Measurements from ENCODE around the gene SCRN2. TPM values are rescaled to one million over a fixed set of nuclear protein-coding genes. Genes with fewer than 3 reads are reported as not detected.

SCRN2 gene
- total and polyA plus RNA-seq, 2 of the 8 experiments (the other 6 are each of a cell fraction or from before 2014, with no cell fraction given) = 24.4 to 42.3 TPM

- no peak overlapping the region for H2BK12ac ChIP-seq (ENCODE audit: low read depth, low read length)
- H2BK5ac ChIP-seq (ENCODE audit: low read depth, low read length) = no peak overlapping the region
- no peak overlapping the region for H2BK15ac ChIP-seq (ENCODE audit: low read length)
- no peak for FAIRE-seq
- H3K14ac ChIP-seq (ENCODE audit: insufficient read length) = no peak overlapping the region
- no peak overlapping the region for H4K8ac ChIP-seq (ENCODE audit: extremely low read depth, insufficient read depth, low read length)
- H3K4me3 ChIP-seq (ENCODE audit: extremely low read depth in 1 of 4, insufficient read depth in 2 of 4, low read depth in 3 of 4, low read length in 4 of 4) = no peak overlapping the region
- CTCF ChIA-PET (ENCODE audit: partially characterized antibody) = interaction anchor here (1.2 to 33.0 kb wide), 3 partner anchors 17 to 87 kb away, joined by 3 to 1206 read pairs (median 373); partner anchors contain the start of genes SCRN2, SP2 and SP6
- H3K36me3 ChIP-seq (ENCODE audit: control insufficient read depth in 2 of 4, insufficient read depth in 4 of 4, low read length in 3 of 4) = no peaks in the 10 kb centered on the region
- WGBS, 2 experiments (ENCODE audit: extremely low coverage in 1 of 2, insufficient coverage in 1 of 2, insufficient read length in 1 of 2, insufficient replicate concordance in 2 of 2, low coverage in 1 of 2, low lambda C conversion rate in 2 of 2, missing lambda C conversion rate in 1 of 2) = 92% methylated on average over 4 of the region's 5 CpGs; no CpG with 5 or more reads in 1 of the 2 experiments
- no peaks in the 10 kb centered on the region for H4K20me1 ChIP-seq (replicated peaks in 1 of 2; ENCODE audit: control insufficient read depth in 1 of 2, insufficient read depth in 2 of 2, low read length in 2 of 2)
- POLR2A ChIA-PET (ENCODE audit: partially characterized antibody) = interaction anchor here (1.2 to 3.0 kb wide), 4 partner anchors 10 to 17 kb away, joined by 3 to 10 read pairs (median 6); partner anchors contain the start of gene SP6
- H3K4me1 ChIP-seq (replicated peaks in 1 of 4; ENCODE audit: control insufficient read depth in 3 of 4, insufficient read depth in 4 of 4, low read length in 3 of 4) = peaks cover 0 to 5% (median 0%) of the 10 kb centered on the region in 4 experiments; a peak in 2 of 7 replicates
- H3K27me3 ChIP-seq (replicated peaks in 1 of 4; ENCODE audit: control insufficient read depth in 3 of 4, extremely low read depth in 1 of 4, insufficient read depth in 3 of 4, low read length in 3 of 4) = peaks cover 0 to 17% (median 10%) of the 10 kb centered on the region in 4 experiments; a peak in 6 of 7 replicates
- H2AK5ac ChIP-seq (ENCODE audit: low read depth, low read length) = no peak overlapping the region
- DNase-seq (ENCODE audit: low read depth in 1 of 2, low spot score in 2 of 2) = no peak
- no peak overlapping the region for H3K56ac ChIP-seq (replicated peaks; ENCODE audit: insufficient read length, low read depth, low read length)
- H2BK120ac ChIP-seq (replicated peaks; ENCODE audit: low read depth, low read length) = no peak overlapping the region
- no peaks in the 10 kb centered on the region for H3K79me1 ChIP-seq (ENCODE audit: low read depth, low read length)
- no peak overlapping the region for H3K27ac ChIP-seq (ENCODE audit: low read depth, low read length)
- H3K79me2 ChIP-seq (ENCODE audit: control insufficient read depth in 1 of 2, insufficient read depth in 2 of 2, low read length in 2 of 2) = no peaks in the 10 kb centered on the region
- no peak overlapping the region for H3K4me2 ChIP-seq (ENCODE audit: insufficient read depth in 1 of 2, low read depth in 2 of 2, low read length in 2 of 2)
- no peaks in the 10 kb centered on the region for H3K9me3 ChIP-seq (ENCODE audit: insufficient read depth in 2 of 2, low read depth in 1 of 2, low read length in 1 of 2)
- H3K23me2 ChIP-seq (ENCODE audit: low read depth, low read length) = no peaks in the 10 kb centered on the region
- no peak overlapping the region for H2AFZ ChIP-seq (ENCODE audit: low read length)
- H4K5ac ChIP-seq (ENCODE audit: insufficient read length, low read depth, low read length) = no peak overlapping the region
- no peak overlapping the region for H3K4ac ChIP-seq (replicated peaks; ENCODE audit: insufficient read length, low read depth, low read length)
- no peak overlapping the region for H4K91ac ChIP-seq (replicated peaks; ENCODE audit: insufficient read length, low read length)
- TF ChIP-seq YY1 (IDR thresholded peaks at IDR 0.05; ENCODE audit: low read depth, low read length) = no peak
- TF ChIP-seq KDM5A (IDR thresholded peaks at IDR 0.05; ENCODE audit: low read length) = no peak
- TF ChIP-seq CTBP2 (IDR thresholded peaks at IDR 0.05; ENCODE audit: borderline replicate concordance, insufficient read depth, insufficient read length, low read length) = no peak
- no peak for TF ChIP-seq GTF2F1 (IDR thresholded peaks at IDR 0.05; ENCODE audit: borderline replicate concordance, low read depth, low read length)
- no peak for TF ChIP-seq ZNF274 (IDR thresholded peaks at IDR 0.05; ENCODE audit: borderline replicate concordance, extremely low read depth, low read length)
- no peak for TF ChIP-seq POU5F1 (IDR thresholded peaks at IDR 0.05; ENCODE audit: low read depth, low read length)
- TF ChIP-seq HDAC6 (IDR thresholded peaks at IDR 0.05; ENCODE audit: low read depth, low read length) = no peak
- no peak for TF ChIP-seq RFX5 (IDR thresholded peaks at IDR 0.05; ENCODE audit: borderline replicate concordance, low read depth, low read length)
- TF ChIP-seq MAFK (IDR thresholded peaks at IDR 0.05; ENCODE audit: low read depth, low read length) = no peak
- TF ChIP-seq SIN3A (conservative IDR thresholded peaks at IDR 0.05 in 1 of 2, IDR thresholded peaks at IDR 0.05 in 1 of 2; ENCODE audit: low read depth in 1 of 2, low read length in 2 of 2) = no peak
- TF ChIP-seq ATF3 (IDR thresholded peaks at IDR 0.05; ENCODE audit: insufficient read depth, low read depth, low read length) = no peak
- no peak for TF ChIP-seq SAP30 (IDR thresholded peaks at IDR 0.05; ENCODE audit: insufficient read depth, insufficient replicate concordance, low read length)
- no peak for TF ChIP-seq CREB1 (IDR thresholded peaks at IDR 0.05)
- no peak for TF ChIP-seq SIRT6 (IDR thresholded peaks at IDR 0.05; ENCODE audit: low read length)
- H3K23ac ChIP-seq (ENCODE audit: insufficient read length) = no peak overlapping the region
- H3K9ac ChIP-seq (replicated peaks in 1 of 4; ENCODE audit: extremely low read depth in 1 of 4, low read depth in 3 of 4, low read length in 3 of 4) = no peak overlapping the region
- no peak overlapping the region for H2BK20ac ChIP-seq (ENCODE audit: low read length)
- no peak overlapping the region for H3K18ac ChIP-seq (ENCODE audit: extremely low read depth, low read length)
Measured at GRCh38 chr17:47860386-47860785, 19.3 kb upstream of the SCRN2 start.

All from H1 (cell line).